Measurements from ENCODE around the gene CEP72.
A peak's percentile ranks its signal among the peaks of the same experiment; 100 is the strongest.

Gene CEP72

GRCh38 chr5:660491-661030, 48.4 kb downstream of the CEP72 start:
- no peak for DNase-seq (ENCODE audit: low spot score)

DNA sequence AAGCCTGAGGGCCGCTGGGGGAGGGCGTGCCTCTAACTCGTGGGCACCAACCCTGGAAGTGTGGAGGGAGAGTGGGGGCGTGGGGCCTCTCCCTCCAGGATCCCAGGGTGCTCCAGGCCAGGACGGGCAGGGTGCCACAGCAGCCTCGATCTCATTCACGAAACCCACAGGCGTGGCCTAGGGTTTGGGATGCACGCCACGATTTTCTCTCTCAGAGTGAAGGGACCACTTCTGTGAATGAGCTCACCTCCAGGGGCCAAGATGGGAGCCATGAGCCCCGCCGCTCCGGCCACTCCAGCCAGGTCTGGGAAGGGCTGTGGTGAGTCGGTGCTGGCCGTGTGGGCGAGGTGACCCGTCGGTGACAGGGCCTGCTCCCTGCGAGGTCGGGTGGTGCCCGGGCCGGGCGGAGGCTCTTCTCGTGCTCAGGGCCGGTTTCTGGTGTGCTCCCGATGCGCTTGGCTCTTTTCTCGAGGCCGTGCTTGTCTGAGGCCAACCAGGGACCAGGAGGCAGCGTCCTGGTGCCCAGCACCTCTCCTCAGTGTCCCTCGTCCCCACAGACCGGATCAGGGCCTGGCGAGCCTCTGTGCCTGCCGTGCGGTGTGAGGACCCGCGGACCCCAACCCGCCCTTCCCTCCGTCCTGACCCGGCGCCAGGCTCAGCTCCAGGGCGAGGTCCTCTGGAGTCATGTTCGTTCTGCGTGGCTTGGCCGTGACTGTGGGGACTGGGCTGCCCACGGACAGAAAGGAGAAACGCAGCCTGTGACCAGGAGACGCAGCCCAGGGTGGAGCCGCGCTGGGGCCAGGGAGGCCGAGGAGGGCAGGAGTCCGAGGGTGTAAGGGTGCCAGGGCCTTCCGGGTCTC, 50.0 kb downstream of the CEP72 start:
- DNase-seq (ENCODE audit: low spot score): no peak

- no peak for DNase-seq (ENCODE audit: low spot score)
These were observed 50.8 kb downstream of the CEP72 start for GRCh38 chr5:662751-663435.

DNA sequence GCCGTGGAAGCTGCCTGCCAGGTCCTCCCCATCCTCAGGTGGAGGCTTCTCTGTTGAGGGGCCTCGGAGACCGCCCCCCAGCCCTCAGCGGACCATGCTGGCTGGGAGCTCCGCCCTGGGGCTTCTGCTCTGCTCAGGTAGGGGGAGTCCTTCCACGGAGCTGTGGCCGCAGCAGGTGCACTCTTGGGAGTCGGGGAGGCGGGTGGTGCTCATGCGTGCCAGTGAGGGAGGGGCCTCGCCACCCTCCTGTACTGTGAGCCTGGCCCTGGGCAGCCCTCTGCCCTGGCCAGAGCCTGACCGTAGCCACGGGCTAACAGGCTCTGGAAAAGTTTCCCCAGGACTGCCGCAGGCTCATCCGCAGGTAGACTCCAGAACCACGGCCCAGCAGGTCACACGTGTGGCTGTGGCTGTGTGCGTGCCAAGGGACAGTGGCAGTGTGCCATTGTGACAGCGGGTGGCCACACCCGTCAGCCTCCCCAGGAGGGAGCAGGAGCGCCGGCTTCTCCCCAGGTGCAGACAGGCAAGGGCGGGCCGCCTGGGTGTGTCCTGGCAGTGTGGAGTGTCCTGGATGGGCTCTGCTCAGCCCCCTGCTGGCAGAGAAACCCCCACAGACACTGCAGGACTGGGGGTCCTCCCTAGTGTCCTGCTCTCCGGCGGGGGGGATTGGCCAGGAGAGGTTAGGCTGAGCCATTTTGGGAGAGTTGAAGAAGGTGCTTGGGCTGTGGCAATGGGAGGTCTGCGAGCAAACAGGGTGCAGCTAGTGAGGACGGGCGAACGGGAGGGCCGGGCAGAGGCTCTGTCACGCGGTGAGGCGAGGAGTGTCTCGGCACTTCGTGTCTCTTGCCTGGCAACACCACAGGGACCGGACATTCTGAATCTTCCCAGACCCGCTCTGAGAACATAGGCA, 51.5 kb downstream of the CEP72 start:
- no peak for DNase-seq (ENCODE audit: low spot score)

- no peak for DNase-seq (ENCODE audit: low spot score)
These were observed 52.3 kb downstream of the CEP72 start for GRCh38 chr5:664343-664993.

GRCh38 chr5:664994-665360, 52.8 kb downstream of the CEP72 start:
- no peak for DNase-seq (ENCODE audit: low spot score)

- DNase-seq (ENCODE audit: low spot score): no peak
These were observed 53.4 kb downstream of the CEP72 start for GRCh38 chr5:665541-665955.

DNA sequence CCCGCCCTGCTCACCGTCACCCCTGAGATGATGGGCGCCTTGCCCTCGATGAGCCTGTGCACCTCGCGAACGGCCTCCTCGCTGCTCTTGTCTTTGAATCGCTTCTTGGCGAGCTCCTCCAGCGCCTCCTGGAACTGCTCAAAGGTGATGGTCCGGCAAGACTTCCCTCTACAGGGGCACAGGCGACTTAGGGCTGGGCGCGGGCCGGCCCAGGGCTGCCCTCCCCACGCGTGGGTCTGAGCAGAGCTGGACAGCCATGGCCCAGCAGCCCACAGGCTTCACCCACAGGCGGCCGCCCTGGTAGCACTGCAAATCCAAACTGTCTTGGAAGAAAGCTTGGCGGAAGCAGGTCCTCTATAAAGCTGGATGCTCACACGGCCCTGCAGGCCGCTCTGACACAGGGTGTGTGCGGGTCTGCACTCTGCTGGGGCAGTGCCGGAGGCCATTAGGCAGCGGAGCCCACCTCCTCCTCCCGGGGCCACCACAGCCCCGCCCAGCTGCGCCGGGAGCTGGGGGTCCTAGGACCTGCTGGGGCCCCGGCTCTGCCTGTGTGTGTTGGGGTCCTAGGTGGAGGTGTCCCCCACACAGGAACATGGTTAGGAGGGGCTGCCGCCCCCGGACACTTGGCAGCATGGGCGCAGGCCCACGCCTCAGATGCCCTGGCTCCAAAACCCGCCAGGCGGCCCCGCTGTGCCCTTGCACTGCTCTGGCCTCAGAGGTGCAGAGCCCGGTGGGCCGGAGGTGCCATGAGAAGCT, 54.0 kb downstream of the CEP72 start:
- DNase-seq (ENCODE audit: low spot score): no peak

GRCh38 chr5:666816-667498, 54.8 kb downstream of the CEP72 start:
- DNase-seq (ENCODE audit: low spot score): no peak

DNA sequence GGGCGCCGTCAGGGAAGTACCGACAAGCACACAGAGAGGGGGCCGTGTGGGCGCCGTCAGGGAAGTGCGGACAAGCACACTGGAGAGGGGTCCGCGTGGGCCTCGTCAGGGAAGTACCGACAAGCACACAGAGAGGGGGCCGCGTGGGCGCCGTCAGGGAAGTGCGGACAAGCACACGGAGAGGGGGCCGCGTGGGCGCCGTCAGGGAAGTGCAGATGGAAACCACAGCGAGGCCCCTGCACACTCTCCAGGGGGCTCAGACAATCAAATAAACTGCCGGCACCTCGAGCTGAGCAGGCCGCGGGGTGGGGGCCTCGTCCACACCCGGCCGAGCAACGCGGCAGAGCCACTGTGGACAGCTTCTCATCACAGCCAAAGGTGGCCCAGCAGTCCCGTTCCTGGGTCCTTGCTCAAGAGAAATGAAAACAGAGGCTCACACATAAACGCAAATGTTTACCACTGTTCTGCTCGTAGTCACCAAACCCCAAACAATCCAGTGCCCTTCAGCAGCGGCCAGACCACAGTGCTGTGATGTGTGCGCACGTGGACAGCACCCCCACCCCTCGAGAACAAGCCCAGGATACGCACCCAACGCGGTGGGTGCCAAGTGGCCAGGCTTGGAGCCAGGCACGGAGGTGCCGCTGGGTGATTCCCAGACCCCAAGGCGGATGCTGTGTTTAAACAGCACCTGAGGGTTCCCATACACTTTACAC, 56.3 kb downstream of the CEP72 start:
- no peak for DNase-seq (ENCODE audit: low spot score)

- no peak for DNase-seq (ENCODE audit: low spot score)
These were observed 57.1 kb downstream of the CEP72 start for GRCh38 chr5:669111-669841.

DNA sequence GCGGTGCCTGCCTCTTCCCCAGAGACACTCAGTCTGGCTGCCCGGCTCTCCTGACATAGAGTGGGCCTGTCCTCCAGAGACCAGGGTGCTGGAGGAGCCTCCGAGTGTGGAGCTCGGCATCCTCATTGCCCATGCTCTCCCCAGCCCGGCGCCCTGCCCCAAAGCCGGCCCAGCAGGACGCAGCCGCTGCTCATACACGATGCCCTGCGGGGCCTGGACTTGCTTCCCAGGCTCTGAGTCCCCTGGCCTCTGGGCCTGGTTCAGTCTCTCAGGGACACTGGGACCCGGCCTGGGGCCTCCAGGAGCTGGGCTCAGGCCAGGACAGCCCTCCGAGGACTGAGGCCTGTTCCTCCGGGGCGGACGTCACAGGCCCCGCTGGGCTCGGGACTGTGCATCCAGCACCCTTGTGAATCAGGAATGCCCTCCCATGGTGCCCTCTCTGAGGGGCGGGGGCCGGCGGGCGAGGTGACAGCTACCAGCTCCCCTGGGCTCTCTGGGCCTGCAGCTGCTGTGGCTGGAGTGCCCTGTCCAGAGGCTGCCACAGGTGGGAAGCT, 57.8 kb downstream of the CEP72 start:
- no peak for DNase-seq (ENCODE audit: low spot score)

DNA sequence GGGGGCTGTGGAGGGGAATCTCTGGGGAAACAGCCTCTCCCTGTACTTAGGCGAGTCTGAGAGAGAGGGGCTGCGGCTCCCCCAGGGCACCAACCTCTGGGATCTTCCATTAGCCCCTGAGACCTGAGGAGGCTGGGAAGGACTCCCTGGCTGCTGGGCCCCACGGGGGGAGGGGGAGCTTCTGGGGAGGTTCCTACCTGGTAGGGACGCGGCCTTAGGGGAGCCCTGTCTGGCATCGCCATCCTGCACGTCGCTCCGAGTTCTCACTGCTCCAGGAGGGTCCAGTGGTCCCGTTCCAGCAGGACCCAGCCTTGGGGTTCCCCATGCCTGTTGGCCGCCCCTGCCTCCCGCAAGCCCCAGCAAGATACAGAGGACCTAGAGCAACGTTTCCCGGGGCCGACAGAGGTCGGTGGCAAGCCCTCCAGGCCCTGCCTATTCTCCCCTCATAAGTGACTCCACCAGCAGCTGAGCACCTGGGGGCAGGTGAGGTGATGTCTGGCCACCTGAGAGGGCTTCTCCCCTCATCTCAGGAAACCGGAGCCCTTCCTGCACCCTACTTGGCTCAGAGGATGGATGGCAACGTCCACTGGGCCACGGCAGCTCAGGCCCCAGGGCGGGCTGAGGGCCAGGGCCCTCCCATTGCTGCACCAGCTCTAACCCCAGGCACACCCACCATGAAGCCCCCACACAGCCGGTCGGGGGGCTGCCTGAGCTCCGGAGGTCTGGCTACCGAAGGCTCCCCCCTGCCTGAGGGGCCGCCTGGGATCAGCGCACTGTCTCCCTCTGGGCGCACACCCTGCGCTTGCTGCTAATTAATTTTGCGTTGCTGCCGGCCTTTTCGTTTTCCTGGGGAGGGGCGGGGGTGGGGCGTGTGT, 58.5 kb downstream of the CEP72 start:
- no peak for DNase-seq (ENCODE audit: low spot score)

- DNase-seq (ENCODE audit: low spot score): peak; percentile 81
These were observed 59.6 kb downstream of the CEP72 start for GRCh38 chr5:671459-672328.

DNA sequence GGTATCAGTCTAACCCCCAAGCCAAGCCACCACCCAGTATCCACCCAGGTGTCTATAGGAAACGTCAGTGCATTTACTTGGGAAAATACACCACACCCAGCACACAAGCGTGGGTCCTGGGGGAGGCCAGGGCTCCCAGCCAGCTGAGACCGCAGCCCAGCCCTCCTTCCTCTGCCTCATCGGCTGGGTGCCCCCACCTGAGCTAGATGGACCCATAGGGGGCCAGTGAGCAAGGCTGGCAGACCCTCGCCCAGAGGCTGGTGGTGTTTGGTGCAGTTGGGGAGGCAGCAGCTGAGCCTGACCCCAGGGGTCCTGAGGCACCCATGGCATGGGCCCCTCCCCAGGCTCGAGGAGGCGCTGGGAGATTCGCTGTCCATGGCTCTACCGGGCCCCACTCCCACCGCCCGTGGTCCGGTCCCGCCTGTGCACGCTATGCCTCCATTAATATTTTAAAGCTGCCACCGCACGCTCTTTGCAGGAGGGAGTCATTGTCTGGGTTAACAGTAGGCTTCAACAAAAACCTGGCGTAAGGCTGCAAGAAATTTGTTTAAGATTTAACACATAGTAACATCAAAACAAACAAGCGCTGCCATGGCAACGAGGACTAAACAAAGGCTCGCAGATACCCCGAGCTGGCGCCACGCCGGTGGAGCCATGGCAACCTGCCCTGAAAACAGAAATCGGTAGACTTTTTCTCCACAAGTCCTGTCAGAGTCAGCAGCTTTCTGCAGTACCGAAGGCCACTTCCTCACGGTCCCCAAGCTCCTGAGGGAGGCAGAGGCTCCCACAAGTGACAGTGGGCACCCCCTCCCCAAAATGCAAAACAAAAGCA, 60.4 kb downstream of the CEP72 start:
- DNase-seq (ENCODE audit: low spot score): peak; percentile 67

All from cerebellar cortex (tissue), 1 donor.